IPS-18a (cell line): Measurements from ENCODE around the gene ALKBH8.
A peak's percentile ranks its signal among the peaks of the same experiment; 100 is the strongest.

Source experiments
- H3K27ac ChIP-seq: one replicate; pipeline ENCODE4 v1.5.1; 2013; ENCODE audit warnings: low read length
- H3K27me3 ChIP-seq: one replicate; pipeline ENCODE4 v1.6.1; 2013; ENCODE audit warnings: mild to moderate bottlenecking, low read length; ENCODE audit not compliant: control insufficient read depth, insufficient read depth
- H3K36me3 ChIP-seq: one replicate; pipeline ENCODE4 v1.6.1; 2013; ENCODE audit warnings: low read depth, low read length; ENCODE audit not compliant: control insufficient read depth
- H3K4me1 ChIP-seq: one replicate; pipeline ENCODE4 v1.6.1; 2013; ENCODE audit warnings: low read depth, low read length; ENCODE audit not compliant: control insufficient read depth
- H3K4me3 ChIP-seq: one replicate; pipeline ENCODE4 v1.5.1; 2013; ENCODE audit warnings: low read length
- H3K9ac ChIP-seq: one replicate; pipeline ENCODE4 v1.6.1; 2013; ENCODE audit warnings: mild to moderate bottlenecking, low read length, moderate library complexity
- H3K9me3 ChIP-seq: one replicate; pipeline ENCODE4 v1.6.1; 2013; ENCODE audit warnings: low read depth, low read length; ENCODE audit not compliant: control insufficient read depth

The ALKBH8 gene, protein sequence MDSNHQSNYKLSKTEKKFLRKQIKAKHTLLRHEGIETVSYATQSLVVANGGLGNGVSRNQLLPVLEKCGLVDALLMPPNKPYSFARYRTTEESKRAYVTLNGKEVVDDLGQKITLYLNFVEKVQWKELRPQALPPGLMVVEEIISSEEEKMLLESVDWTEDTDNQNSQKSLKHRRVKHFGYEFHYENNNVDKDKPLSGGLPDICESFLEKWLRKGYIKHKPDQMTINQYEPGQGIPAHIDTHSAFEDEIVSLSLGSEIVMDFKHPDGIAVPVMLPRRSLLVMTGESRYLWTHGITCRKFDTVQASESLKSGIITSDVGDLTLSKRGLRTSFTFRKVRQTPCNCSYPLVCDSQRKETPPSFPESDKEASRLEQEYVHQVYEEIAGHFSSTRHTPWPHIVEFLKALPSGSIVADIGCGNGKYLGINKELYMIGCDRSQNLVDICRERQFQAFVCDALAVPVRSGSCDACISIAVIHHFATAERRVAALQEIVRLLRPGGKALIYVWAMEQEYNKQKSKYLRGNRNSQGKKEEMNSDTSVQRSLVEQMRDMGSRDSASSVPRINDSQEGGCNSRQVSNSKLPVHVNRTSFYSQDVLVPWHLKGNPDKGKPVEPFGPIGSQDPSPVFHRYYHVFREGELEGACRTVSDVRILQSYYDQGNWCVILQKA

DNA sequence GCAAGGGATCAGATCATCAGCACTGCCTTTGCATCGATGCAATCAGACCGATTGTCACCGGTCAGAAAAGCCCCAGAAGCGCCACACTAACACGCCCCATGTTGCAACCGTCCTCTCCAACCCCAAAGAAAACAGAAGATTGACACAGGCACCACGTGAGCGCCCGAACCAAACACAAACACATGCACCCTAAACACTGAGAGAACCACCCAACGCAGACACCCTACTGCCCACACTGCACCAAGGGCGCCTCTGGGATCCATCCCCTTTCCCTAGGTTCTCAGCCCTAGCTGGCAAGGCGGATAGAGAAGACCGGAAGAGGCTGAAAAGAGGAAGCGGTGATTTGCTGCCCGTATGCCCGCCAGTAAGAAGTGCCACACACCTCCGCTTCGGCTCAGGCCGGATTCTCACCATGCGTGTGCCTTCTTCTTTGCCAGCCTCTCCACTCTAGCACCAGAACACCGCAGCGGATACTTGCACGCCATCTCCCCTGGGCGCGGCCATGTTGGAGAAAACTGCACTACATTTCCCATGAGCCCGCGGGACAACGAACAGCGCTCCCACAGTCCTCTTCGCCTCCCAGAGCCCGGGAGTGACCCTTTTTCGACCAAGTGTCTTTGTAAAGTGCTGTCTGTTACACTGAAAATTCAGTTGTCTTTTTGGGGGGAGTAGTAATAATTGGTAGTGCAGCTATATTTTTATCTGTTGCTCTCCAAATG is at the start of gene ALKBH8:
Gene ALKBH8 (minus strand): TSS at position 517 of the 719 bp plus-strand sequence. CDS start 4,842 bp downstream, outside the sequence.
- H3K27me3 ChIP-seq: no peaks in the 10 kb centered on the region
- peak within 1 kb of the TSS; percentile 93 for H3K4me3 ChIP-seq
- peaks cover 3% of the 10 kb centered on the region for H3K4me1 ChIP-seq
- H3K9me3 ChIP-seq: no peaks in the 10 kb centered on the region
- H3K9ac ChIP-seq: peak within 1 kb of the TSS; percentile 74
- H3K36me3 ChIP-seq: no peaks in the 10 kb centered on the region
- peak within 1 kb of the TSS; percentile 38 for H3K27ac ChIP-seq

DNA sequence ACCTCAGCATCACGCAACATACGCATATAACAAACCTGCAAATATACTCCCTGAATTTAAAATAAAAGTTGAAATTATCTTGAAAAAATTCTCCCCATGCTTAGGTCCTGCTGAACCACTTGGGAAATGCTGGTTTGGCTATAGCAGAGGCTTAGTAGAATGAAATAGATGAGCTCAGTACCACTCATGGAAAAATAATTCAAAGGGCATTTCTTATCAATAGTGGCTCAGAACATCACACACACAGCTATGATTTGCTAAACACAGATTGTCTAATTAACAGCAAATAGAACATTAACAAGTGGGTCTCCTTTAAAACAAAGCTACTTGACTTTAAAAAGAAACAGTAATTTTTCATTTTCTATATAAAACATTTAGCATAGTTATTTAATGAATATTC is 46.9 kb upstream of the ALKBH8 start:
- Histone ChIP-seq H3K4me1 (peaks cover 20% of the 10 kb centered on the region), H3K9me3 (no peaks in the 10 kb centered on the region), H3K27me3 (peaks cover 15% of the 10 kb centered on the region), H3K4me3 (no peak overlapping the region), H3K27ac (no peak overlapping the region), H3K36me3 (no peaks in the 10 kb centered on the region), H3K9ac (no peak overlapping the region)

- no peak overlapping the region for H3K4me3 ChIP-seq
- no peak overlapping the region for H3K27ac ChIP-seq
- no peaks in the 10 kb centered on the region for H3K9me3 ChIP-seq
- H3K4me1 ChIP-seq: peaks cover 29% of the 10 kb centered on the region
- no peak overlapping the region for H3K9ac ChIP-seq
- no peaks in the 10 kb centered on the region for H3K36me3 ChIP-seq
- peaks cover 15% of the 10 kb centered on the region for H3K27me3 ChIP-seq
These were observed 44.1 kb upstream of the ALKBH8 start for GRCh38 chr11:107609400-107610218.

DNA sequence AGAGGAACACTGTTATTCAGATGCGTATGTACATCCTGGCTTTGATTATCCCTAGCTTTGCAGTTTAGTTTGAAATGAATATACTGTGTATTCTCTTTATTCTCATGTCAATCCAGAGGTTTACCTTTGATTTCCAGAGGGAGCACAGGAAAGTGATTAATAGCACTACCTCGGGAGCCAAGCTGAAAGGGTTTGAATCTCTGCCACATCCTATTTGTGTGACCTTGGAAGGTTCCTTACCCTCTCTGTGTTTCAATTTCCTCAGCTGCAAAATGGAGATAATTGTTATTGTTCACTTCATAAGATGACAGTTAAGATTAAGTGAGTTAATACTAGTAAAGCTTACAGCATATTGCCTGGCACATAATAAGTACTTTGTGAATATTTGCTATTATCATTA is 43.3 kb upstream of the ALKBH8 start:
- Histone ChIP-seq H3K27ac (no peak overlapping the region), H3K9me3 (no peaks in the 10 kb centered on the region), H3K9ac (no peak overlapping the region), H3K4me1 (peaks cover 29% of the 10 kb centered on the region), H3K27me3 (peaks cover 15% of the 10 kb centered on the region), H3K36me3 (no peaks in the 10 kb centered on the region), H3K4me3 (no peak overlapping the region)

DNA sequence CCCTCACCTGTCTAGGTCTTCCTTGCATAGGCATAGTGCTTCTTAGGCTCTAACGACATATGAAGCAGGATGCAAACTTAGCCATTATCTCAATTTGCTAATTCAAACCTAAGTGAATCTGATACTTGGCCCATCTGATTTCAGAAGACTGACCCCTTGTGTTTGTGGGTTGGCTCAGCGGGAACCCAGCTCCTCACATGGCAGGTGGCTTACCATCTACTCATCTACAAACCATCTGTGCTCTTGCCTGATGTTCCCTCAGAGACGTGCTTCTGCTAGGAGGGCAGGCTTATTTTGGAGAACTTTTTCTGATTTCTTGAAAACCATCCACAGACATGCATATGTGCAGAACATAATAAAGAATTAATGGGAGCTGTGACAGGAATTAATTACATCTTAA is 40.6 kb upstream of the ALKBH8 start:
- Histone ChIP-seq H3K9me3 (no peaks in the 10 kb centered on the region), H3K4me3 (no peak overlapping the region), H3K36me3 (no peaks in the 10 kb centered on the region), H3K27ac (no peak overlapping the region), H3K9ac (no peak overlapping the region), H3K27me3 (peaks cover 15% of the 10 kb centered on the region), H3K4me1 (peaks cover 35% of the 10 kb centered on the region)

GRCh38 chr11:107605061-107606006 is 39.8 kb upstream of the ALKBH8 start:
- no peak overlapping the region for H3K9ac ChIP-seq
- peaks cover 14% of the 10 kb centered on the region for H3K27me3 ChIP-seq
- no peaks in the 10 kb centered on the region for H3K9me3 ChIP-seq
- H3K4me3 ChIP-seq: no peak overlapping the region
- H3K27ac ChIP-seq: no peak overlapping the region
- peaks cover 35% of the 10 kb centered on the region for H3K4me1 ChIP-seq
- H3K36me3 ChIP-seq: no peaks in the 10 kb centered on the region

DNA sequence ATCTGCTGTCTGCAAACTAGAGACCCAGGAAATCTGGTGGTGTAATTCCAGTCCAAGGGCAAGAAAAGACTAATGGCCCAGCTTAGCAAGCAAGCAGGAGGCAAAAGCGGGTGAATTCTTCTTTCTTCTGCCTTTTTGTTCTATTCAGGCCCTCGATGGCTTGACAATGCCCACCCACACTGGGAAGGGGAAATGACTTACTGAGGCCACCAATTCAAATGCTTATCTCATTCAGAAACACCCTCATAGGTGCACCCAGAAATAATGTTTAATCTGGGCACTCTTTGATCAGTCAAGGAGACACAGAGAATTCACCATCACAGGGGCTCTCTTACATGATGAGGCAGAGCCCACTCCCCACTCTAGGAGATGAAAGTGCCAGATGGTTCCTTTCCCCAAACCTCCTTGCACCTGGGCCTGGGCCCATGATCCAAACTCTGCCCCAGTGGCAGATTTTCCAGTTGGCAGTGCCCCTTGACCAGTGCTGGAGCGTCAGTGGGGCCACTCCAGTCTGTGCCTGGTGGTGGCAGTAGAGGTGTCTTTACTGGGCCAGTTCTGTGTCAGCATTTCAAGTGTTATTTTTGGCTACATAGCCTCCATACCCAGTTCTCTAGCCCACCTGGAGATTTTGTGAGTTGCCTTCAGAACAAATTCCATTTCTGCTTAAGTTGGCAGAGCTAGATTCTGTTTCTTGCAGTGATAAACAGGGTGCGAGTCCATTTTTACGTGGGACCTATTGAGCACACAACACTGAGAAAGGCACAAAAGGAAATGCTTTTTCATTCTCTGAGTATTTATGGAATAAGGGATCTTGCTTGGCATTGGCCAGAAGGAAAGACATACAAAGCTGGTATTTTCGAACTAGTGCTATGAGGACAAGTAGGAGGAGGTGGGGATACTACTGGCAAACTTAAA is 32.9 kb upstream of the ALKBH8 start:
- H3K27ac ChIP-seq: no peak overlapping the region
- H3K9me3 ChIP-seq: no peaks in the 10 kb centered on the region
- peaks cover 16% of the 10 kb centered on the region for H3K27me3 ChIP-seq
- H3K9ac ChIP-seq: no peak overlapping the region
- no peaks in the 10 kb centered on the region for H3K36me3 ChIP-seq
- peaks cover 20% of the 10 kb centered on the region for H3K4me1 ChIP-seq
- H3K4me3 ChIP-seq: no peak overlapping the region

- Histone ChIP-seq H3K27ac (no peak overlapping the region), H3K27me3 (peaks cover 53% of the 10 kb centered on the region), H3K9me3 (no peaks in the 10 kb centered on the region)
These were observed 29.2 kb upstream of the ALKBH8 start for GRCh38 chr11:107594736-107595135.

DNA sequence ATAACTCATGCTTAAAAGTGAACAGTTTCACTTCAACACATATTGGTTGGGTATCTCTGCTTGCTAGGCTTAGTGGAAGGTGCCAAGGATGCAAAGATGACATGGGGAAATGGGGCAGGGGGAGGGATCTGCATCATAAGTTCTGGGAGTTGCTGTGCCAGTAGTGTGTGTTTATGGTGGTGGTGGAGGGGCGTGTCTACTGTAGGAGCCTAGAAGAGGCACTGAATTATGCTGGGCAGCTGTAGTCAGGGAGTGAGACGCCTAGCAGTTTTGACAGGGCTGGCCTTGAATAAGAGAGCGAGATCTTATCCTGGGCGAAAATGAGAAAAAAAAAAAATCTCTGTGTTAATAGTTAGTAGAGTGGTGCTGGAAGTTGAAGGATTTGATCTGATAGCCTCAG is 28.4 kb upstream of the ALKBH8 start:
- Histone ChIP-seq H3K9ac (no peak overlapping the region), H3K36me3 (no peaks in the 10 kb centered on the region), H3K27ac (no peak overlapping the region), H3K27me3 (peaks cover 61% of the 10 kb centered on the region), H3K4me1 (peaks cover 23% of the 10 kb centered on the region), H3K9me3 (no peaks in the 10 kb centered on the region), H3K4me3 (peak overlapping the region; percentile 44)

More at GRCh38 chr11:107594736-107595135, 29.2 kb upstream of the ALKBH8 start:
- peaks cover 24% of the 10 kb centered on the region for H3K4me1 ChIP-seq
- no peak overlapping the region for H3K4me3 ChIP-seq
- H3K9ac ChIP-seq: no peak overlapping the region
- H3K36me3 ChIP-seq: no peaks in the 10 kb centered on the region
